Activated B cell treated with CpG ODN at 0.5 μM for 24 hours (primary cell): ENCODE data around the gene RAVER2. TPM values are rescaled to one million over a fixed set of nuclear protein-coding genes. Genes with fewer than 3 reads are reported as not detected.

Experiments
- ATAC-seq: fragments of 200-7000 bp; cut with Tn5 transposase; one replicate; pipeline ENCODE4 v1.10.0; 2021; ENCODE audit warnings: low read depth, mild to moderate bottlenecking, moderate library complexity
- CTCF ChIA-PET: fragments of 350-600 bp; sonication (Branson Sonifier 250); formaldehyde crosslinking; loops from one replicate; lab custom pipeline; 2021; ENCODE audit warnings: antibody characterized with exemption; lab: Charles Lee
- POLR2A ChIA-PET: fragments of 350-600 bp; sonication (Branson Sonifier 250); formaldehyde crosslinking; loops from one replicate; lab custom pipeline; 2021; ENCODE audit warnings: antibody characterized with exemption; lab: Charles Lee
- DNase-seq: peaks from one replicate; pipeline ENCODE4 v3.0.0; 2022
- H3K27ac Mint-ChIP-seq: one replicate; pipeline ENCODE4 v1.8.0; 2020; ENCODE audit warnings: mixed read lengths
- H3K27me3 Mint-ChIP-seq: one replicate; pipeline ENCODE4 v1.8.0; 2021; ENCODE audit warnings: mixed read lengths
- H3K36me3 Mint-ChIP-seq: one replicate; pipeline ENCODE4 v1.8.0; 2021; ENCODE audit warnings: low read depth, mixed read lengths
- H3K4me1 Mint-ChIP-seq: one replicate; pipeline ENCODE4 v1.8.0; 2021; ENCODE audit warnings: mixed read lengths
- H3K4me3 Mint-ChIP-seq: one replicate; pipeline ENCODE4 v1.8.0; 2020; ENCODE audit warnings: mild to moderate bottlenecking, mixed read lengths
- H3K9me3 Mint-ChIP-seq: one replicate; pipeline ENCODE4 v1.8.0; 2020; ENCODE audit warnings: mixed read lengths
- intact Hi-C: fragments of 100-400 bp; cut with micrococcal nuclease; formaldehyde crosslinking; loops from one replicate; pipeline ENCODE4 v1.15.1; 2024
- total RNA-seq: library from RNA; stranded (reverse); gene quantifications from 2 replicates; pipeline ENCODE4 v1.2.3, GENCODE V29; 2022
- TF ChIP-seq, protein P1 (sequence below): fragments of 200-600 bp; IDR thresholded peaks from one replicate; pipeline ENCODE4 v1.8.0; 2022; ENCODE audit warnings: antibody characterized with exemption, mild to moderate bottlenecking

The RAVER2 gene
- total RNA-seq, 1 donor from 2014 or later, result 1.2 TPM

DNA sequence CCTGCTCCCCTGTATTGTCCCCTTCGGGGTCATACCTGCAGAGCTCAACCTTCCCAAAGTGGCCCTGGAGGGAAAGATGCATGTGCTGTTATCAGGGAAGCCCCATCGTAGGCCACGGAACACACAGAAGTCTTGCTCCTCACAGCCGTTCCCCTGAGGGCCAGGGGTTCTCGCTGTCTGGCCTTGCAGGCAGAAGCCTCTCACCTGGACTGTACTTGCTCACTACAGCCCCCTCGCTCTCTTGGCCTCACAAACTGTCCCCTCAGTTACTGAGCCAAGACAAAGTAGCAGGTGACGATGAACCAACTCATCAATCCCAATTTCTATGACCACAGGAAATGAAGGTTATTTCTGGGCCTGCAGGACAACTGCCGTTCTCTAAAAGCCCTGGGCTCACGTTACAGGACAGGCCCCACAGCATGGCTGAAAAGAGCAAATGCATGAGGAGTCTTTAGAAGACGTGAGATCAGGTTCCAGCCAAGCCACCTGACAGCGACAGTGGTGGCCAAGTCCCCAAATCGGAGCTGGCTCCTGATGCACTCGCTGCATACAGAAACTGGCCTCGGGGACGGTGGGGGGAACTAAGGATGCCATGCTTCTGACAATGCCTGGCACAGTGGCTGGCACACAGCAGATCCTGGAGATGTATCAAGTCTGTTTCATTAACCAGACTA, 95.0 kb downstream of the RAVER2 start:
- POLR2A ChIA-PET, result no interaction called here
- peaks cover 91% of the 10 kb centered on the region for H3K36me3 Mint-ChIP-seq
- CTCF ChIA-PET, result no interaction called here

DNA sequence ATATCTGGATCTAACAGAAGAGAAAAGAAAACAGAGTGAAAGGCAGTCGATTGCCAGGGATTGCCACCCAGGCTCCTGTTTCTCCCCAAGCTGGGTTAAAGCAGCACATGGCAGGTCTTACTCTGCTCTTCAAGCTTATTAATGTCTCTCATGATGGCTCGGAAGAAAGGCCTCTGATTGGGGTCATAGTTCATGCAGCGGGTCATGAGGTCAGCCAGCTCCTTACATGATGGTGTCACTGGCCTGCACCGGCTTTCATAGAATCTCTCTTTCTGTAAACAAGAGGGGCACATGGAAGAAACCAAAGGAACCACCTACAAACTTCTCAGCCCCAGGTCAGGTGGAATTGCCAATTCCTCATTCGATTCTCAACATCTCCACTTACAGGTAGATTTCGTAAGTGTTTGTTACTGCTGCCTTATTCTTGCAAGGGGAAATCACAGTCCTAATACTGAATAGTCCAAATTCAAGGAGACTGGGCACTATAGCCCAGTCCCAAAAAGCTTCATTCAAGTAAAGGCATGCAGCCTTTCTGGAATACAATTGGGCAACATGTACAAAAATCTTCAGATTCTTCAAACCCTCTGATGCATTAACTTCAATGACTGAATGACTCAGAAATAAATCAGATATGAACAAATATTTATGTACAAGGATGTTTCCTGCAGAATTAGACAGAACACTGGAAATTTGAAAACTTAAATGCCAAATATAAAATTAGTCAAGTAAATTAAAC, 96.6 kb downstream of the RAVER2 start:
- ChIA-PET POLR2A (interaction anchor here (0.9 kb wide), 1 partner anchor 125 kb away, joined by 4 read pairs; no protein-coding TSS in a partner anchor), CTCF (no interaction called here)
- intact Hi-C loops, result no loop called here
- no peaks in the 10 kb centered on the region for H3K9me3 Mint-ChIP-seq
- H3K4me3 Mint-ChIP-seq, result no peak overlapping the region
- peaks cover 21% of the 10 kb centered on the region for H3K4me1 Mint-ChIP-seq
- no peak for DNase-seq
- H3K27ac Mint-ChIP-seq, result peak overlapping the region; percentile 65
- no peak for ATAC-seq
- H3K27me3 Mint-ChIP-seq, result no peaks in the 10 kb centered on the region
- TF ChIP-seq, protein P1, sequence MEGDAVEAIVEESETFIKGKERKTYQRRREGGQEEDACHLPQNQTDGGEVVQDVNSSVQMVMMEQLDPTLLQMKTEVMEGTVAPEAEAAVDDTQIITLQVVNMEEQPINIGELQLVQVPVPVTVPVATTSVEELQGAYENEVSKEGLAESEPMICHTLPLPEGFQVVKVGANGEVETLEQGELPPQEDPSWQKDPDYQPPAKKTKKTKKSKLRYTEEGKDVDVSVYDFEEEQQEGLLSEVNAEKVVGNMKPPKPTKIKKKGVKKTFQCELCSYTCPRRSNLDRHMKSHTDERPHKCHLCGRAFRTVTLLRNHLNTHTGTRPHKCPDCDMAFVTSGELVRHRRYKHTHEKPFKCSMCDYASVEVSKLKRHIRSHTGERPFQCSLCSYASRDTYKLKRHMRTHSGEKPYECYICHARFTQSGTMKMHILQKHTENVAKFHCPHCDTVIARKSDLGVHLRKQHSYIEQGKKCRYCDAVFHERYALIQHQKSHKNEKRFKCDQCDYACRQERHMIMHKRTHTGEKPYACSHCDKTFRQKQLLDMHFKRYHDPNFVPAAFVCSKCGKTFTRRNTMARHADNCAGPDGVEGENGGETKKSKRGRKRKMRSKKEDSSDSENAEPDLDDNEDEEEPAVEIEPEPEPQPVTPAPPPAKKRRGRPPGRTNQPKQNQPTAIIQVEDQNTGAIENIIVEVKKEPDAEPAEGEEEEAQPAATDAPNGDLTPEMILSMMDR, result no peak
- peaks cover 89% of the 10 kb centered on the region for H3K36me3 Mint-ChIP-seq

More for the DNA sequence above, 95.0 kb downstream of the RAVER2 start:
- DNase-seq, result no peak
- Mint-ChIP-seq H3K4me1 (peaks cover 21% of the 10 kb centered on the region), H3K4me3 (no peak overlapping the region), H3K9me3 (no peaks in the 10 kb centered on the region), H3K27me3 (no peaks in the 10 kb centered on the region), H3K27ac (no peak overlapping the region)
- intact Hi-C loops, result no loop called here
- ATAC-seq, result no peak
- TF ChIP-seq, protein P1, result no peak

DNA sequence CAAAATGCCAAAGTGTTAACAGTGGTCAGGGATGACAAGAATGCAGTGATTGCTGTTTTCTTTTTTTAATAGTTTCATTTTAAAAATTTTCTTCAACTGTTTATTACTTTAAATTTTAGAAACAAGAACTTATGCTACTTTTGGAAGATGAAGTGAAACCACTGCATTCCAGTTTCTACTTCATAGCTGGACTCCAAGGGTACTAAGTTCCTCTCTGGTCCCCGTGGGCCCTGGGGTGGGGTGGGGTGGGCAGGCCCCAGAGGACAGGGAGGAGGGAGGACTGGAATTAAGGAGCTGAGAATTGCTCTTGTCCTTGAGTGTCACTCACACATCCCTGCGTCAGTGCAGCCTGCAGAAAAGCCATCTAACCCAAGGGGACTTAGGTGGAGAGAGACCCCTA, 97.3 kb downstream of the RAVER2 start:
- no peaks in the 10 kb centered on the region for H3K27me3 Mint-ChIP-seq

DNA sequence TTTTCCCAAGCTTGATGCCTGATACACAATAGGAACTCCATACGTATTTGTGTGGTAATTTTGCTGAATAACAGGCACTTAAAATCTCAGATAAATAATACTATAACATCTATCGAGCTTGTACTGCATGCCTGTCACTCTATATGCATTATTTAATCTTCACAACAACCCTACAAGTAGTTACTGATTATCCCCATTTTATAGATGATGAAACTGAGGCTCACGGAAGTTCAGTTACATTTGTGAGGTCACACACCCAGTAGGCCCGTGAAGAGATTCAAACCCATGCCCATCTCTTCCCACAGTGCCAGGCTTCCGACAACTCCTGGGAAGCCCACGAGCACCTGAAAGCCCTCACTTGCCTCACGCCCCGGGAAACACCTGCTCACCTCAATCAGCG, 98.8 kb downstream of the RAVER2 start:
- Mint-ChIP-seq H3K4me1 (peaks cover 21% of the 10 kb centered on the region), H3K4me3 (no peak overlapping the region), H3K27ac (peak overlapping the region; percentile 56), H3K27me3 (no peaks in the 10 kb centered on the region), H3K36me3 (peaks cover 88% of the 10 kb centered on the region), H3K9me3 (no peaks in the 10 kb centered on the region)
- intact Hi-C loops, result no loop called here
- DNase-seq (no peak), ATAC-seq (no peak)
- TF ChIP-seq, protein P1, result no peak
- CTCF ChIA-PET, result no interaction called here
- POLR2A ChIA-PET, result no interaction called here

More for the DNA sequence above, 97.3 kb downstream of the RAVER2 start:
- TF ChIP-seq, protein P1, result no peak
- intact Hi-C loops, result no loop called here
- H3K9me3 Mint-ChIP-seq, result no peaks in the 10 kb centered on the region
- DNase-seq (no peak), ATAC-seq (no peak)
- H3K27ac Mint-ChIP-seq, result peak overlapping the region; percentile 56
- H3K4me1 Mint-ChIP-seq, result peaks cover 21% of the 10 kb centered on the region
- CTCF ChIA-PET, result no interaction called here
- H3K4me3 Mint-ChIP-seq, result no peak overlapping the region
- POLR2A ChIA-PET, result interaction anchor here (0.9 kb wide), 1 partner anchor 125 kb away, joined by 4 read pairs; no protein-coding TSS in a partner anchor
- H3K36me3 Mint-ChIP-seq, result peaks cover 89% of the 10 kb centered on the region

DNA sequence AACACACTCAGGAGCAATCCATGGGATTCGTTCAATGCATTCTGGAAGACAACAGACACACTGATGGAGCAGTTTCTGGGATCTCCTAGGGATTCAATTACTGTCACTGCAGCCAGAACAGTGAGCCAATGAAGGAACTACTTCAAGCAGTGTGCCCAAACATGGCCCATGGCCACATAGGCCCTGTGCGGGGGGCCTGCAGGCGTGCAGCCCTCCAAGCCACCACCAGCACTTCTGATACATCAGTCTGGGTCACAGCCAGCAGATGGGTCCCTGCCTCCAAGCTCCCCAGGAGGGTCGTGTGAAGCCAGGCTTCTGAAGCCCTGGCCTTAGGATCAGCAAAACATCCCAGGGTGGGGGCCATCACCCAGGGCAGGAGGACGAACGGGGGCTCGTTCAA, 99.3 kb downstream of the RAVER2 start:
- Mint-ChIP-seq H3K36me3 (peaks cover 90% of the 10 kb centered on the region), H3K27ac (peak overlapping the region; percentile 56), H3K4me3 (no peak overlapping the region)

More for the DNA sequence above, 99.3 kb downstream of the RAVER2 start:
- intact Hi-C loops, result no loop called here
- ATAC-seq (no peak), DNase-seq (no peak)
- ChIA-PET POLR2A (no interaction called here), CTCF (no interaction called here)
- H3K9me3 Mint-ChIP-seq, result no peaks in the 10 kb centered on the region
- TF ChIP-seq, protein P1, result no peak
- peaks cover 21% of the 10 kb centered on the region for H3K4me1 Mint-ChIP-seq
- no peaks in the 10 kb centered on the region for H3K27me3 Mint-ChIP-seq
